GM13976 (cell line): Measurements from ENCODE around the gene ROM1.
A peak's percentile ranks its signal among the peaks of the same experiment; 100 is the strongest.
"Not testable (repeated sequence)": the region's sequence is repeated elsewhere in the genome, so short reads cannot be mapped to it uniquely, and the experiment has no call there.

Experiments used
- DNase-seq: peaks from one replicate; pipeline ENCODE4 v3.0.0; 2012; ENCODE audit warnings: low spot score
- CTCF ChIP-seq: IDR thresholded peaks from 2 replicates; pipeline ENCODE4 v1.5.1; 2012; ENCODE audit warnings: borderline replicate concordance, mild to moderate bottlenecking; ENCODE audit not compliant: insufficient read depth; ENCODE audit errors: extremely low read depth, missing control alignments, control extremely low read depth
- in situ Hi-C: fragments of 300-500 bp; cut with MboI; formaldehyde crosslinking; loops from one replicate; pipeline ENCODE4 v1.12.0; 2022; ENCODE audit warnings: low sequenced_read_pairs, mixed read lengths, inconsistent platforms; ENCODE audit not compliant: unreplicated experiment

Gene ROM1

GRCh38 chr11:62610814-62611704, 2.0 kb upstream of the ROM1 start:
- in situ Hi-C loops: no loop called here
- DNase-seq: no peak
- TF ChIP-seq CTCF: no peak

- DNase-seq: peak; percentile 77
- no peak for TF ChIP-seq CTCF
These were observed 1.2 kb upstream of the ROM1 start for GRCh38 chr11:62611705-62612365.

GRCh38 chr11:62613291-62613778, 278 bp downstream of the ROM1 start:
- no peak for DNase-seq
- in situ Hi-C loops: no loop called here
- TF ChIP-seq CTCF: no peak

More at GRCh38 chr11:62611705-62612365, 1.2 kb upstream of the ROM1 start:
- in situ Hi-C loops: no loop called here

GRCh38 chr11:62614275-62614674, 1.2 kb downstream of the ROM1 start:
- no peak for DNase-seq
- no peak for TF ChIP-seq CTCF
- in situ Hi-C loops: no loop called here

- in situ Hi-C loops: no loop called here
- no peak for DNase-seq
- no peak for TF ChIP-seq CTCF
These were observed 2.5 kb downstream of the ROM1 start for GRCh38 chr11:62615521-62615920.

- DNase-seq, in situ Hi-C loops: not testable (repeated sequence)
These were observed 3.9 kb downstream of the ROM1 start for GRCh38 chr11:62616957-62617356.
